ENCODE measurements around the gene ENGASE. TPM values are rescaled to one million over a fixed set of nuclear protein-coding genes. Genes with fewer than 3 reads are reported as not detected.

The ENGASE gene
- total RNA-seq, 1 experiment from 2014 or later = 4.3 TPM

DNA sequence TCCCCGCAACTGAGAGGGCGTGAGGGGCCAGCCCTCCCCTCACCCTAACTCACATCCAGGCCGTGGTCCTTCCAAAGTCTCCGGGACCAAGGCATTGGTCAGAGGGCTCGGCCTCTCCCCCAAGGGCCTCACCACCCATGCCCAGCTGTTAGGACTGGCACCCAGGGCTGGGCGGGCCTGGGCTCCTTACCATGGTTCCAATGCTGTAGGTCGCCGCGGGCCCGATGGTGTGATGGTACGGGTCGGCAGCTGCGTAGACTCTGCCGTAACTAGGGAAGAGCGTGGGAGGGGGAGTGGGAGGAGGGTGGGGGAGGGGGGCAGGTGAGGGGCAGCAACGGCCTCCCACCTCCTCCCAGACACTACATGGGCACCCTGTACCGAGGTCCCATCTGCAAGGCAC, 19.6 kb downstream of the ENGASE start:
- no peak for DNase-seq (ENCODE audit: low spot score)

DNA sequence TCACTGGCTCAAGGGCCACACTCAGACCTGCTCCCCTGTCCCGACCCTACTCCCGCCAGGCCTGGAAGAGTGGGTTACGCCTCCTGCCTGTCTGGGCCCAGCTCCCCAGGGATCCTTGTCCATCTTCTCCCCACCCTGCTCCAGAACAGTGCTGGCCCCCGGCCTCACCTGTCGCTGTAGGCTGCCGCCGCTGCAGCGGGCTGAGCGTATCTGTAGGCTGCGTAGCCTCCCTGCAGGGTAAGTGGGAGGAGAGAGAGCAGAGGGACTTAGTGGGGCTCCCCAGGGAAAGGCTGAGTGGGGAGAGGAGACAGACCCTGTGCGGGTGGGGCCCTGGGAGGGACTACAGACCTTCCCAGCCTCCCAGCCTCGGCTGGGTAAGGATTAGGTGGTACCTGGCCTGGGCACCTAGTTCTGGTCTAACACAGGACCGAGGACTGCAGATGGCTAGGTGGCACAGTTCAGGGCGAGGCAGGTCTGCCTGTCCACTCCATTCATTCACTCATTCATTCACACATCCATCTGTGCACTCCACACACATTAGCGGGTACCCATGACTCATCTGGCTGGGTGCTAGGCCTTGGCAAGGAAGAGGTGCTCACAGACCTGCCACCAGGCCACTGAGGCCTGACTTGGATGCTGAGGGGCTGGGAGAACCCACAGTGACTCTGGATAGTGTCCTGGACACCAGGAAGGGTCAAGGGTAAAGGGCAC, 20.9 kb downstream of the ENGASE start:
- DNase-seq (ENCODE audit: low spot score) = no peak

DNA sequence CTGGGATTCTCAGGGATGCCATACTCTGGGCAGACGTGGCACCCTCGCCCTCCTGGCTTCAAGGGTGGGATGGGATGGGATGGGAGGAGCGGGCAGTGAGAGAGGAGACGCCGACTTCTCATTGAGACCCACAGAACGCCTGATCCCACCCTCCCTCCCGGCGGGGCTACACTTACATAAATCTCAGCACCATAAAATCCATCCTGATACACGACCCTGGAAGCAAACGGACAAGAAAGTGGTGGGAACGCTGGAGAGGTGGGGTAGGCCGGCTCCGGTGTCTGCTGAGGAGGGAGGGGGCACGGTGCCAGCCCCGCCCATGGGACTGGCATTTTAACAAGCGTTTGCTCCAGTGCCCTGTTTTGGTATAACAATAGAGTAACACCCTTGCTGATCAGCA, 21.9 kb downstream of the ENGASE start:
- DNase-seq (ENCODE audit: low spot score) = no peak

DNA sequence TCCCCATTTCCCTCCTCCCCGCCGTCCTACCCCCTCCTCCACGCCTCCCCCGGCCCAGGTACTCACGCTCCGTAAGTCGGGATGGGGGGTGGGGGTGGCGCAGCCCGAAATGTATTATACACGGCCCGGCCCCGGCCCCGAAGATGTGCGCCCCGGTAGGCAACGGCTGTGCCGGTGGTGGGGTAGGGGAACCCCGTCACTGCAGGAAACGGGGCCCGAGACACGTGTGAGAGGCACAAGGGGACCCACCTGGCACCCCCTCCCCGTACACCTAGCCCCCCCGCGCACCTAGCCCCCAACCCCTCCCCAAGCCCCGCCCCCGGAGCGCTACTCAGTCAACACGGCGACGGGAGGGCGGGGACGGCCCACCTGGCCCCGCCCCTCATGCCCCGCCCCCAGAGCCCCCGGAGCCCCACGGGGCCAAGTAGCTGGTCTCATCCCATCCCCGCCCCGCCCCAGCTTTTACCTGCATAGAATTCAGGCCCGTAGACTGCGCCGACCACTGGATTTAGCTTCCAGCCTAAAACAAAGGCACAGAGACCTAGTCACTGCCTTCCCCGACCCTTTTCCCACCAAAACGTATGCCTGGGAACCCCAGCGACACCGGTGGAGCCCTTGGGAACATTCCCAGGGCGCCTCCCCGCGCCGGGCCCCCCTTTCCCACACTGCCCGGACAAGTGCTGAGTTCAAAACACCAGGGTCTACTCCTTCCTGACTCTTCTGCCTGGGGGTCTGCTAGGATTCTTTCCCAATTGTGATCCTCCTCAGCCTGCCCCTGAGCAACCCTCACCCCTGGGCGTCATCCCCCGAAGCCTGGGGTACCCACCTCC, 22.8 kb downstream of the ENGASE start:
- DNase-seq (ENCODE audit: low spot score) = no peak

DNA sequence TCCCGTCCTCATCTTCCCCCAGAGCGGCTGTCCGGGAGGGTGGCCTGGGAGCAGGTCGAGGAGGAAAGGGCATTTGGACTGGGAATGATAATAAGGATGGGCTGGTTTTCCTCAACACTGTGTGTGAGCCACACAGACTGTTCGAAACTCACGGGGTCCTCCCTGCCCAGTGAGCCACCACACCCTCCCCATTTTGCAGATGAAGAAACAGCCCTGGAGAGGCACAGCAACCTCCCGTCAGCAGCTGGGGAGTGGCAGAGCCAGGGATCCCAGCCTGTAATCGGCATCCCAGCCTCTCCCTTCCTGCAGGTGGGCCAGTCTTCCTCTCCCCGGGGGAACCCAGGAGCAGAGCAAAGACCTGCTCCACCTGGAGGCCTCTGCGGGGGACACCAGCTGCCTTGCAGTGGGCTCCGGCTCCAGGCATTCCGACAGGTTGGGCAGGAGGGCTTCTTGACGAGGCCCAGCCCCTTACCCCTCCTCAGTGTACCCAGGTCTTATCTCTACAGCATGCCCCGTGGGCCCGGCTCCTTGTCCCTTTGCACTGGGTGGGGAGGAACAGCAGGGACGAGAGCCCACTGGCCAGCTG, 23.8 kb downstream of the ENGASE start:
- no peak for DNase-seq (ENCODE audit: low spot score)

DNA sequence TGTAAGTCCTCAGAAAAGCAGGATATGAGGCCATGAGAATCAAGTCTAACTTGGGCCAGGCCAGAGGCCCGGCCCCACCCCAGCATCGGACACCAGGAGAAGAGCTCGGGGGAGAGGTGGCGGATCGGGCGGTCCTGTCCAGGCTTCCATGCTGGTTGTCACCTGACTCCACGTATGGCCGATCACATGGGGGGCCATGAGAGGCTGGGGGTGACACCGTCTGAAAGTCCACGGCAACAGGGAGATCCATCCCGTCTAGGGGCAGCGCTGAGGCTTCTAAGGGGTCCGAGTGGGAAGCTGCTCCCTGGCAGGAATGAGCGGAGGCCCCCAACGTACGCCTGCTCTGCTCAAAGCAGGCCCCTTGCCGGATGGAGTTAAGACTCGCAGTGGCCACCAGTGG, 25.8 kb downstream of the ENGASE start:
- DNase-seq (ENCODE audit: low spot score) = no peak

DNA sequence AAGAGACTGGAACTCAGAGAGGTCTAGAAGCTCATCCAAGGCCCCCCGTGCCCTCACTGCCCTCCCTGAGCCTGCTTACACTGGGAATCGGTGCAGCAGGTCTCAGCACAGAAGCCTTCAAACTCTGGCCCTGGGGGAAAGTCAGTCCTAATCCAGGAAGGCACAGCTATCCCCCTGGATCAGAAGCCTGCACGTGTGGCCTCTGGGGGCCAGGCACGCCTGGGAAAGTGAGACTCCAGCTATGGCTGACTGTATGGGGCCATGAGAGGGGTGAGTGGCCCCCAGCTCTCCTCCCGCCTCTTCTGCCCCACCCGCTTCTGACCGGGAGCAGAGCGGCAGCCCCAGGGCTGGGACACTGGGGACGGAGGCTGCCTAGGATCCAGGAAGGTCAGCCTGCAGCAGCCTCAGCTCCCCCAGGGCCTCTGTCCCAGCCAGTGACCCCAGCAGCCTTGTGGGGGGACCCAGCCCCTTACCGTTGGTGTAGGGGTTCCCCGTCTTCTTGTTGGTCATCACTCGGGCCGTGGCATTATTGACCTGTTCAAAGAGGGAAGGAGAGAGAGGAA, 26.6 kb downstream of the ENGASE start:
- no peak for DNase-seq (ENCODE audit: low spot score)

DNA sequence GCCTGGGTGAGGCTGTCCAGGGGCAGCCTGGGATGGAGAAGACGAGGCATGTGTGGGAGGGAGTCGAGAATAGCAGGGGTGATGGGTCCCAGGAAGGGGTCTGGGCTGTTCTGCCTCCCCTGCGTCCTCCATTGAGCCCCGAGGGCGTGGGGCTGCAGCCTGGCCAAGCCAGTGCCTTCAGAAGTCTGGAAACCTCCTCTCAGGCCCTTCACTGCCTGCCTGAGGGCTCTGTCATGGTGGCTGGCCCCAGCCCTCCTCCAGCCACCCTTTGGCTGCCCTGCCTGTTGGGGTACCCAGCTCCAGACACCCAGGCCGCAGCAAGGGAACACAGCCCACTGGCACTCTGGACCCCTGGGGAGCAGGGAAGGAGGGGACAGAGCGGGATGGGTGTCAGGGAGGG, 27.6 kb downstream of the ENGASE start:
- no peak for DNase-seq (ENCODE audit: low spot score)

DNA sequence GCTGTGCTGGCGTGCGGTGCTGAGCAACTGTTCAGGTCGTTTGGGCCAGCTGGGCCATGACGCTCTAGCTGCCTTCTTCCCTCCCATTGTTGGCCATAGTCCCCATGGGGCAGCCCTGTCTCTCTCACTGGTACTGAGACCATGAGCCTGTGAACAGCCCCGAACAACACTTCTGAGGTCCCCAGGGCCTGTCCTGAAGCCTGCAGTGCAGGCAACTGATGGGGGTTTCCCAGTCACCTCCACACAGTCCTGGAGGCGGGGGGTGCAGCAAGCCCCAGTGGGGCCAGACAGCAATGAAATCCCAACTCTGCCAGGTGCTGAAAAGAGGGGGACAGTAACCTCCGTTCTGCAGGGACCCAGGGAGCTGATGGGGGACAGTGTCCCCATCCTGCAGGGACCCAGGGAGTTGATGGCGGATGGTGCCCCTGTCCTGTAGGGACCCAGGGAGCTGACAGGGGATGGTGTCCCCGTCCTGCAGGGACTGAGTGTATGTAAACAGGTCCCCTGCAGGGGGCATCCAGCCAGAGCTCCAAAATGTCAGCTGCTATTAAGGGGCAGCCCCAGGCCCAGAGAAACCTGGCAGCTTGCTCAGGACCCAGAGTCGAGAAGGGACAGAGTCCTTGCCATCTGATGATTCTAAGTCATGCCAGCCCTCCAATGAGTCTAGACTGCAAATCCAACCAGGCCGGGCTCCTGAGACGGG, 30.4 kb downstream of the ENGASE start:
- no peak for DNase-seq (ENCODE audit: low spot score)

DNA sequence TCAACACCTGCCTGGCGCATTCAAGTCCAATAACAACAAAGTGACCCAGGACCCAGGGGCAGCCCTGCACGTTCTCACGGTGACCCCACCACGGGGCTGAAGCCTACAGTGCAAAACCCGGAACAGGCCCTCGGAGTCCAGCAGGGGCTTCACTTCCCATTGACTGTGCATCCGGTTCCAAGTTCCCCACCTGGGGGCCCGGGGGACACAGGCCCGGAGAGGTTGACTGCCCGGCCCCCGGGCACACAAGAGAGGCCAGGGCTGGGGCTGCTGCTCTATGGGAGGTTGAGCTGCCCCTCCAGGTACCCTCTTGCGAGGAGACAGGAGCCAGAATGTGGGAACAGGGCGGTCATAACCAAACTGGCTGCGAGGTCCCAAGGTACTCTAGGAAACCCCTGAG, 31.3 kb downstream of the ENGASE start:
- no peak for DNase-seq (ENCODE audit: low spot score)

DNA sequence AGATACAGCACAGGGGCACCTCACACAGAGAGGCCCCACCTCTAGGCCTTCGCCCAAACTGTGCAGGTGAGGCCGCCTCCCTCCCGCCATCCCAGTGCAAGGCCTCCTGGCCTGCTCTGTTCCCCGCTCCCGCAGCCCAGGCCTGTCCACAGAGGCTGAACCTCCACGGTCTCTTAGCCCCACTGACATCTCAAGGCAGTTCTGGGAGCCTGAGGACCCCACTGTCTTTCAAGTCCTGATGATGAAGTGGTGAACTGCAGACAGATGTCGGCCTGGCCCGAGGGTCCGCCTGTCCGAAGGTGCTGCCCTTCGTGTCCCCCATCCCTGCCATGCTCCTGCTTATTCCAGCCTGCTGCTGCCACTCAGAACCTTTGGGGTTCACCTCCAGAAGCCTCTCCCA, 32.3 kb downstream of the ENGASE start:
- no peak for DNase-seq (ENCODE audit: low spot score)

DNA sequence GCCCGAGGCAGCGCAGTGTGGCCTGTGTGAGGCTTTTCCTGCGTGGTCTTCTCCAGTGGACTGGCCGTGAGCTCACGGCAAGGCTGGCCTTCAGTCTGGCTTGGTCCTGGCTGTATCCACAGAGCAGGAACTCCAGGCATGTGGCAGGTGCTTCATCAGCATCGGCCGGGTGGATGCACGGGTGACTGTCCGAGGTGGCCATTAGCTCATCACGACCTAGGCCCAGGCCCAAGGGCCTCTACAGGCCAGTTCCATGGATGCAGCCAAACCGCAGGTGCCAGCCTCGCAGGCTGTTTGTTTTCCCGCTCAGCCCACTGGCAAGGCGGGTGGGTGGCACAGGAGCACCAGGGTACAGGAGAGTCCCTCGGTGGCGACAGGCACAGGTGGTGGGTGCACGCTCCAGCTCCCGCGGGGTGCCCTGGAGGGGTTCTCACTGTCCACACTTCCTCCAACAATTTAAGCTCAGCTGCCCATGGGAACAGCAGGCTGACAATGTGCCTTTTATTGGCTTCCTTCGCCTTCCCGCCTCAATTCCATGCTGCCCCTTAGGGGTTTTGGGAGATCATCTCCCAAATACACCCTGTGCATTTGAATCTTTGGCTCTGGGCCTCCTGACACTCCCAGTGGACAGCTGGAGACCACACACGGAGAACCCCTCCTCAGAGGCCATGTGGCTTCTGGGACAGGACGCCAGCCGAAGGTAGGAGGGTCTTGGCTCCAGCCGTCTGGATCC, 33.0 kb downstream of the ENGASE start:
- no peak for DNase-seq (ENCODE audit: low spot score)

DNA sequence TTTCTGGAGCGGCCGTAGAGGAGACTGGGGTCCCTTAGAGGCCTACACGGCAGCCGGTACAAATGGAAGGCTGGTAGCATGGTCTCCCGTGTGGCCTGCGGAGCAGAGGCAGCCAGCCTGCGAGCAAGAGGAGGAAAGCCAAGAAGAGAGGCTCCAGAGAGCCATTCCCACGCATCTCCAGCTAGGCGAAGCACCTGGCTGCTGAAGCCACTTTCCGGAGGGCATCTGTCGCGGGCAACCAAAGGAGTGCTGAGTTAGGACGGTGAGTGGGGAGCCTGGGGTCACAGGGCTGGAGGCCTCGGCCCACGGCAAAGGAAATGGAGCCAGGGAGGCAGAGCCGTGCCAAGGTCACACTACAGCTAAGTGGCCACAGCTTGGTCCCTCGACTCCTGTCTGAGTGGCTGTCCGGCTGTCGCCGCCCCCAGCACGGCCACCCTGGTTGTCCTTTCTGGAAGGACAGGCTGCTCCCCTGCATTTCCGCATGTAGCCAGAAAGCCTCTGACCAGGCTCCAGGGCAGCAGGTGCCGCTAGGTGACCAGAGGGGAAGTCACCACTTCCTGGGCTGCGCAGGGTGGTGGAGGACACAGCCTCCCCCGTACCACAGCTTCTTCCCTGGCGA, 33.7 kb downstream of the ENGASE start:
- DNase-seq (ENCODE audit: low spot score) = no peak

DNA sequence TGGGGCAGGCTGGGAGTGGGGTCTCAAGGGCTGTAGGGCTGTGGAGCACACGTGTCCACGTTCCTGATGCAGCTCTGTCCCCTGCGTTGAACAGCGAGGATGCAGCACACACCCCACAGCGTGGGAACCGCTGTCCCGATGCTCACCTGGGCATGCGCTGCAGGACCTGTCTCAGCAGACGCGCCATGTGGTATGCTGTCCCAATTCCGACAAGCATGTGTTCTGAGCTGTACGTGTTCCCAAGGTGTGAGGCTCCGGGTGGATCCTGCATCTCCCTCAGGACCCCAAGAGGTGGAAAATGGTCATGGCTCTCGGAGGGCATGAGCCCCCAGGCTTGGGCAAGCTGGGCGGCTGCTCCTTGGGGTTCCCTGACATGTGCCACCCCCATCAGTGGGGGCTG, 34.2 kb downstream of the ENGASE start:
- no peak for DNase-seq (ENCODE audit: low spot score)

DNA sequence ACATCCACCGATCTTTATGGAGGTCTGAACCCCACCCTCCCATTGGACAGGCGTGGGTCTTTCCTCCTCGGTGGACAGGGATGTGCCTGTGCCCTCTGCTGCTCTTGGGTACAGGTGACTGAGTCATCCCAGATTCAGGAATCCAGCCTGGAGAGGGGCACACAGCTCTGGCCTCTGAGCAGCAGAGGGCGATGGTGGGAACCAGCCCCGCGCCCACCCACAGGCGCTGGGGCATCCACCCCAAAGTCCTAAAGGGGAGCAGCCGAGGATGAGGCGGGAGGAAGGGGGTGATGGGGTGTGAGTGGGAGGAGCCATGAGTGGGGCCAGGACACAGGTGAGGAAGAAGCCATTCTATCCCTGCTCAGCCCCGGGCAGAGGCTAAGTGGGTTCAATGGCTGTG, 35.0 kb downstream of the ENGASE start:
- DNase-seq (ENCODE audit: low spot score) = no peak

DNA sequence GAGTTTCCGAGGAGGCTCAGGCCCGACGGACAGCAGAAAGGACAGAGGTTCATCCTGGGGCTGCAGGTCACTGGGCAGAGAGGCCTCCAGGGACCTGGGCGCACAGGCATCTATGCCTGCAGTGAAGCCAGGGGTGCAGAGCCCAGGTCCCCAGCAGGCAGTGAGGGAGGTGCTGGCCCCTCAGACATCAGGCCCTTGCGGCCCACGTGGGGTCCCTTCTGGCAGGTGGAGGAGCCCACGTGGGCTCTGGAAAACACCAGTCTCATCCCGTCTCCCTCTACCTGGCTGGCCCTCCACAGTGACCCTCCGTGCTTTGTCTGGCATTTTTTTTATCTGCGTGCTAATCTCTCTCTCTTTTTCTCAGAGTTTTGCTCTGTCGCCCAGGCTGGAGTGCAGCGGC, 36.5 kb downstream of the ENGASE start:
- DNase-seq (ENCODE audit: low spot score) = no peak

DNA sequence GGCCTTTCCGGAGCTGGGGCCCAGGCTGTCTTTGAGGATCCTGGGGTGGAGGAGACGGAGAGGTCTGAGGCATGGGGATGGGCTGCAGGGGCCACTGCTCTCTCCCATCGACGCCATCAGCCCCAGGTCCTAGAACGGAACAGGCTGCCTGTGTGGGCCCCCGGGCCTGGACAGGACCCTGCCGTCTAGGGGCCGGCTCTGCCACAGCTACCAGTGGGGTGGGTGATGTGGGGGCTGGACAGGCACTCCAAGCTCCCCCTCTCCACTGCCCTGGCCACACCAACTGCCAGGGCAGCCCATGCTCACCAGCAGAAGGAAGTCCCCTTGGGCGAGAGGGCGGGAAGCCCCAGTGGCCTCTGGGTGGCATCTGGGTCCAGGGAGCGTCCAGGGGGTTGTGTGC, 37.8 kb downstream of the ENGASE start:
- no peak for DNase-seq (ENCODE audit: low spot score)

DNA sequence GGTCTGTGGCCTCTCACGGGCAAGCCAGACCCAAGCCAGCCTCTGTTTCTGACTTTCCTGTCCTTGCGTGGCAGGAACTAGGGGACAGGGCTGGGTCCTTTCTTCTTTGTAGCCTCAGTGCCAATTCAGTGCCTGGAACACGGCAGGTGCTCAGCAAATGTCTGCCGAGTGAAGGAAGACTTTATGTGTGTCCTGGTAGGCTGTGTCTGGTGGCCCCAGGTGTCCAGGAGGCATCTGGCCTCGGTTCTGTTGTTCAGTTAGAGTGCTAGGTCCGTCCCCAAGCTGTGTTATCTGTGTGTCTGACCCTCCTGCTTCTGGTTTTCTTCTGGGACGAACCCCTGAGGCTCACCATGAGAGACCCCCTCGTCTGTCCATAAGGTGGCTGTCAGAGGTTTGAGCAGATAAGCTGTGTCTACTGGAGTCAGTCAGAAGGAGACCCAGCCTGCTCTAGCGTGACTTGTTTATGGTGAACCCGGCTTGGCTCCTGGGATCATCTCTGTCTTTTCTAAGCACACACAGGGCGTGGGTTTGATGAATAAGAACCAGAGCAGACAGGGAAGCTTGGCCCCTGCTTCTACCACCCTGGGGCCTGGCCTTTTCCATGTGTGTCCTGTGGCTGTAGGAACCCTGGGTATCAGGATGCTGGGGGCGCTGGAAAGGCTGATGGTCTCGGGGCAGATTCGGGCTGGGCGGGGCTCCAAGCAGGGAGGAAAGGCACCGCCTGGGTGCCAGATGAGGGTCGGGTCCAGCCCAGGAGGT, 39.3 kb downstream of the ENGASE start:
- DNase-seq (ENCODE audit: low spot score) = no peak

DNA sequence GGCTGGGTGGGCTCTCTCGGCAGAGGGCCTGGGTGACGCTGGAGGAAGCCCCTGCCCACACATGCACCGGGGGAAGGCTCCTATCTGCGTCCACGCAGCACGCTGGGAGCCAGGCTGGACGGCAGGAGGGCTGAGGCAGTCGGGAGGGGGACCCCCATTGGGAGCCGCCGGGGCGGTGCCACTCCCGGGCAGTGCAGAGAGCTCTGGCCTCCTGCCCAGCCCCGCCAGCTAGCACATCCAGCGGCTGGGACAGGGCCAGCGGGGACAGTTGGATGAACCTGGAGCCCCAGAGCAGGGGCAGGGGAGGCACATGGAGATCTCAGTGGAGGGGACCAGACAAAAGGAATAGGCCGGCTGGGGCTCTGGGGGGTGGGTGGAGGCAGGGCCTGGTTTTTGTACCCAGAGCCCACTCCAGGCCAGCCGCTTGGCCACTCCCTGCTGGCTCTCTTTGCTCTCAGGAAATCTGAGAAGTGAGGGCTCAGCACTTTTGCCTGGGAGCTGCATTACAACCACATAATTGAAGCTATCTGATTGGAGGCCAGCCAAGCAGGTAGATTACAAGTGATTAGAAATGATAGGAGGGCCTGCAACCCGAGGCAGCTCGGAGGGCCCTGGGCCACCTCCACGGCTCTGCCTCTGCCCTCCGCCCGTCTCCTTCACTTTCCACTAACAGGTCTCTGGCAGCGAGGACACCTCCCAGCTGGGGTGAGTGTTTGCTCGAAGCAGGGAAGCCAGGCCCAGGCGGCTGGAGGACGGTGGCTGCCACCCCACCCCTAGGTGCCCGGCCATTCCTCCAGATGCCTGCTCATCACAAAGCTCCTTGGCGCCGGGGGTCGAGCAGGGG, 40.1 kb downstream of the ENGASE start:
- DNase-seq (ENCODE audit: low spot score) = no peak
